Panc1 (cell line): ENCODE data around the gene KRT75.

Experiments
- CTCF ChIP-seq: fragments of 450-650 bp; IDR thresholded peaks from 2 replicates; pipeline ENCODE4 v1.5.1; 2017; ENCODE audit warnings: mild to moderate bottlenecking
- POLR2AphosphoS5 ChIP-seq: IDR thresholded peaks from 2 replicates; pipeline ENCODE4 v1.6.1; 2012; ENCODE audit warnings: mild to moderate bottlenecking, low read depth, low read length, moderate library complexity
- SIN3A ChIP-seq: IDR thresholded peaks from 2 replicates; pipeline ENCODE4 v1.6.1; 2012; ENCODE audit warnings: low read depth, mild to moderate bottlenecking, low read length, moderate library complexity, borderline replicate concordance; ENCODE audit not compliant: insufficient read depth

GRCh38 chr12:52378091-52378490 lies 56.1 kb downstream of the KRT75 start:
- TF ChIP-seq CTCF = no peak
- TF ChIP-seq POLR2AphosphoS5 = no peak
- no peak for TF ChIP-seq SIN3A
